ENCODE results near the gene SLC30A1.

Gene SLC30A1

GRCh38 chr1:211613108-211613947 lies 34.4 kb upstream of the SLC30A1 start:
- no peak for TF ChIP-seq CTCF (IDR thresholded peaks at IDR 0.05; ENCODE audit: low read depth, low read length)
- no peak overlapping the region for H3K4me3 ChIP-seq (ENCODE audit: low read depth, low read length)

GRCh38 chr1:211612786-211613107 lies 33.8 kb upstream of the SLC30A1 start:
- TF ChIP-seq CTCF (IDR thresholded peaks at IDR 0.05; ENCODE audit: low read depth, low read length): no peak
- H3K4me3 ChIP-seq (ENCODE audit: low read depth, low read length): no peak overlapping the region

- H3K4me3 ChIP-seq (ENCODE audit: low read depth, low read length): no peak overlapping the region
- TF ChIP-seq CTCF (IDR thresholded peaks at IDR 0.05; ENCODE audit: low read depth, low read length): no peak
Measured at GRCh38 chr1:211611818-211612217, 32.9 kb upstream of the SLC30A1 start.

GRCh38 chr1:211610779-211611556 lies 32.0 kb upstream of the SLC30A1 start:
- no peak for TF ChIP-seq CTCF (IDR thresholded peaks at IDR 0.05; ENCODE audit: low read depth, low read length)
- no peak overlapping the region for H3K4me3 ChIP-seq (ENCODE audit: low read depth, low read length)

GRCh38 chr1:211609120-211610024 lies 30.4 kb upstream of the SLC30A1 start:
- TF ChIP-seq CTCF (IDR thresholded peaks at IDR 0.05; ENCODE audit: low read depth, low read length): no peak
- no peak overlapping the region for H3K4me3 ChIP-seq (ENCODE audit: low read depth, low read length)

GRCh38 chr1:211607754-211608473 lies 29.0 kb upstream of the SLC30A1 start:
- TF ChIP-seq CTCF (IDR thresholded peaks at IDR 0.05; ENCODE audit: low read depth, low read length): no peak
- no peak overlapping the region for H3K4me3 ChIP-seq (ENCODE audit: low read depth, low read length)
